Measurements from ENCODE around the gene MFSD6.
"Not testable (repeated sequence)": the region's sequence is repeated elsewhere in the genome, so short reads cannot be mapped to it uniquely, and the experiment has no call there.

Gene MFSD6

DNA sequence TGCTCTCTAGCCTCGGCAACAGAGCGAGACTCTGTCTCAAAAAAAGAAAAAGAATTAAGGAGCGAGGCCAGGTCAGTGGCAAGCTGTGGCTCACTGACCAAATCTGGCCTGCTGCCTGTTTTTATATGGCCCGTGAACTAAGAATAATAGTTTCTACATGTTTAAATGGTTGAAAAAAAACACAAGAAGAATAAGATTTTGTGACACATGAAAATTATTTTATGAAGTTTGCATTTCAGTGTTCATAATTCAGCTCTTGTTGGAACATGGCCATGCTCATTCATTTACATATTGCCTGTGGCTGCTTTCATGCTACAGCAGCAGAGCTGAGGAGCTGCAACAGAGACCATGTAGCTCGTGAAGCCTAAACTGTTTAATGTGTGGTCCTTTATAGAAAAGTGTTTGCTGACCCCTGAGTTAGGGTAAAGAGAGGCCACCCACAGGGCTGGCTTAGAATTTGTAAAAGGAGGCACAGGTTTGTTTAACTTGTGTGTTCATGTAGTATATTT is 59.5 kb downstream of the MFSD6 start:
- no peak for DNase-seq

DNA sequence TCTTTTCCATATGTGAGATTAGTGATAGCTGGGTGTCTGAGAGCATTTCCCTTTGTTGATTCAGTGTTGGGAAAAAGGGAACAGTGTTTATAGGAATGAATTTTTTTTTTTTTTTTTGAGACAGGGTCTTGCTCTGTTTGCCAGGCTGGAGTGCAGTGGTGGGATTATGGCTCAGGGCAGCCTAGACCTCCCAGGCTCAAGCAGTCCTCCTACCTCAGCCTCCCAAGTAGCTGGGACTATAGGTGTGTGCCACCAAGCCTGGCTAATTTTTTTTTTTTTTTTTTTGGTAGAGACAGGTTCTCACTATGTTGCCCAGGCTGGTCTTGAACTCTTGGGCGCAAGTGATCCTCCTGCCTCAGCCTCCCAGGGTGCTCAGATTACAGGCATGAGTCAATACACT is 60.2 kb downstream of the MFSD6 start:
- DNase-seq = not testable (repeated sequence)

GRCh38 chr2:190468814-190469569 is 60.8 kb downstream of the MFSD6 start:
- DNase-seq = peak; percentile 14

GRCh38 chr2:190469771-190470170 is 61.6 kb downstream of the MFSD6 start:
- DNase-seq = no peak

DNA sequence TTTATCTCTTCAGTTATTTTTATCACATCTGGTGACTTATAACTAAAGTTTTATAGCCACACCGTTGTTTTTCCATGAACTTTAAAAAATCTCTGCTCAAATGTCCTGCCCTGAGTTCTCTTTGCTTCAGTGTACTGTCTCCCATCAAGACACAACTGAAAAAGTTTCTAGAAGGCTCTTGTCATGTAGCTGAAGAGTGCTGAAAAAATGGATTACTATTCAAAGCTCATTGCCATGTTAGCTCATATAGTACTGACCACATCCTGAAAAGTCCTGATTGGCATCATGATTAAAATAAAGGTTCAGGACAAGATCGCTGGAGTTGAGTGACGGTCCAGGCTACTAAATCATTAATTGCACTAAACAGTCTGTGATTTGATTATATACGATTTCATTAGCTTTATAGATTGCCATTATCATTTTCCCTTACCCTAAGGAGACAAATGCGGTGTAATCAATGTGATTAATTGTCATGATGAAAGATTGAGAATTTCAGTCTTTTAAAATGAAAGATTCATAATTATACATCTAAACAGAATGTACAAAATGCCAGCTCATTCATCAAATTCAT is 62.2 kb downstream of the MFSD6 start:
- DNase-seq = no peak

DNA sequence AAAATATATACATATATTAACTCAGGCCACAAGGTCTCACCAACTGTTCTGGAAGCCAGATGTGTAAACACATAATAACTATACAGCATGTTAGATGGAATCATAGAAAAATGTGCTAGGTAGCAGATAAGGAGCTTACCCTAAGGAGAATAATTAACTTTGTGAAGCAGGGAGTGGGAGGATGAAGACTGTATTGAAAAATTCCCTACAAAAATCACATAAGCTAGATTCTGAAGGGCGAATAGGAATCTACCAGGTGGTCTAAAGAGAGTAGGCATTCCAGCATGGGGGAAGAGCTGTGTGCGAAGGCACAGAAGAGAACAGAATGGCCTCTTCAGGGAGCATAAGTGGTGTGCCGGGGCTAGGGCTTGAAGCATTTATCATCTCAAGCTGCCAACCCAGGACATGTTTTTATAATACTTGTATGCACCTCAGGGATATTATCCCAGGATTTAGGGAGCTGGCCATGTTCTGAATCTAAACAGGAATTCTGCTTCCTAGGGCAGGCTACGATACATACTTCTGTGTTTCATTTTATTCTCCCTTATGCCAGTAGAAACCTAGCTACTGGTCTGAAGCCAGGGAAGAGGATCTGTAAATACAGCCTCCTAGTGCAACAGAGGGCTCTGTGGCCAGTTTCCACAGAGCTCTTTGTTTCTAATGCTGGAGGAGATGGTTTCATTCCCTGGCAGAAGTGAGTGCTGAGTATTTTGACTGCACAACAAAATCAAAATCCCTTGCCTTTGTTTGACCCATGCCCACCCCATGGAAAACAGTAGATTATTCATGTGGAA is 69.7 kb downstream of the MFSD6 start:
- DNase-seq = no peak

DNA sequence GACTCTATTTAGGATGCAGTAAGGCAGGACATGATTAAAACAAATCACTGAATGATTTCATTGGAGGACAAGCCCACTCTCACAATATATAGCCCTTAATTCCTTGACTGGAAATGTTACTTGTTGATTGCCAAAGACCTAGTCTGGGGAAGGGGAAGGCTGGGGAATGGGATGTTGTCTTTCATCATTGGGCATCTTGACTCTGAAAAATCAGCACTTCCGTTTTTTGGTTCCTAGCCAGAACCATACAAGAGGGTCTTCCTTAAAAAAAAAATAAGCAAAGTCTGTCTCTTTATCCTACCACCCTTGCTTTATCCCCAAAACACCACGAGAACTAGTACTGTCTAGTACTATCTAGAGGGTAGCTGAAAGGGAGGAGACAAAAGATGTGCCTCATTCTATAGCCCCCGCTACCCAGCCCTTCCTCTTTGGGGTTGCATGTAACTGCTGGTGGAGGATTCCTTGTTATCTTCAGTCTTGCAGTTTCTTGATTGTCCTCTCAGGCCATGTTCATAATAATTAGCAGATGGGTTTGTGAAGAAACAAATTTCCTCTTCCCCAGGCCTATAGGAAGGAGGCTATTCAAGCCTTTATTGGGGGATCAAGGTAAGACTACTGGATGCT is 70.5 kb downstream of the MFSD6 start:
- DNase-seq = peak; percentile 3

DNA sequence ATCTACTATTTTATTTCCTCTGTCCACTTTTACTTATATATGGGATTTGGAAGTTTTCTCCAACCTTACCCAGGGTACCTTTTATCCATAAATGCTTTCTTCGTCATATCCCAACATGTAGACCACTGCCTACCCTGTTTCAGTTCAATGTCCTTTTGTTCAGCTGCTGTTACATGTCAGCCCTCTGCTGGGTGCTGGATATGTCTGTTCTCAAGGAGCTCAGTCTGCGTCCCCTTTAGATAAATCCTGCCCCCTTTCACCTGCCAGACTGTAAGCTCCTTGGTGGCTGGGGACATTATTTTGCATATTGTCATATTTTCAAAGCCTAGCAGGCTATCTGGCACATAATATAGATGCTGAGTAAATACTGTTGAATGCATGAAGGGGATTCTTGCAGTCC is 73.2 kb downstream of the MFSD6 start:
- no peak for DNase-seq

DNA sequence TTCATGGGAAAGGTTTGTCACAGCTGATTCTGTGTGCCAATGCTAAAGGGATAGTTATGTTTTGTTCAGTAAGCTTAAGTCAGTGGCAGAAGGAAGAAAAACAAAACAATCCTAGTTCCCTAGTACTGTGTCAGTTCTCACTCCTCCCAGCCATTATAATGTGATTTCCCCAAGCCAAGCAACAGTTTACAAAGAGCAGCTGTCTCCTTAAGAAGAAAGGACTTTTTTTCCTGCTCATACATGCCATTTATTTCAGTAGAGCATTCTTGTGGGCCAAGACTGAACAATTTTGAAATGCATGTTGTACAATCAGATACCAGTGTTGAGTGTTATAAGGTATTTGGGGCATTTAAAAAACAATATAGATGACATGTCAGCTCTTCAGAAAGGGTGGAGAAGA is 74.3 kb downstream of the MFSD6 start:
- no peak for DNase-seq

GRCh38 chr2:190486037-190486623 is 78.0 kb downstream of the MFSD6 start:
- no peak for DNase-seq

- DNase-seq = no peak
Measured at GRCh38 chr2:190488516-190489233, 80.5 kb downstream of the MFSD6 start.

GRCh38 chr2:190489475-190489874 is 81.3 kb downstream of the MFSD6 start:
- no peak for DNase-seq

- DNase-seq = no peak
Measured at GRCh38 chr2:190490502-190490901, 82.3 kb downstream of the MFSD6 start.

- no peak for DNase-seq
Measured at GRCh38 chr2:190493095-190493494, 84.9 kb downstream of the MFSD6 start.

GRCh38 chr2:190494600-190495227 is 86.6 kb downstream of the MFSD6 start:
- not testable (repeated sequence) for DNase-seq

DNA sequence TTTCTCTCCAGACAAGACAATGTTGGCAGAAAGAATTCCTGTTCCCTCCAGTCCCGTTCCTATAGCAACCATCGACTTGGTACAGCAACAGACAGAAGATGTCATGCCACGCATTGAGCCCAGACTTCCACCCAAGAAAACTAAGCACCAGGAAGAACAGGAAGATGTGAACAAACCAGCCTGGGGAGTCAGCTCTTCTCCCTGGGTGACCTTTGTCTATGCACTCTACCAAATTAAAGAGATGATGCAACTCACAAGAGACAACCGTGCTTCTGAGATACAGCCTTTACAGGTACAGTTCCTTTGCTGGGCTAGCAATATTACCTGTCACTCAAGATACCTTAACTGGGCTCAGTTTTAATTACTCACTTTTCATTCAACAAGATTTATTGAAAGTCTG is 89.3 kb downstream of the MFSD6 start:
- no peak for DNase-seq

GRCh38 chr2:190499273-190499672 is 91.1 kb downstream of the MFSD6 start:
- DNase-seq = no peak

- DNase-seq = no peak
Measured at GRCh38 chr2:190500054-190500502, 91.9 kb downstream of the MFSD6 start.

DNA sequence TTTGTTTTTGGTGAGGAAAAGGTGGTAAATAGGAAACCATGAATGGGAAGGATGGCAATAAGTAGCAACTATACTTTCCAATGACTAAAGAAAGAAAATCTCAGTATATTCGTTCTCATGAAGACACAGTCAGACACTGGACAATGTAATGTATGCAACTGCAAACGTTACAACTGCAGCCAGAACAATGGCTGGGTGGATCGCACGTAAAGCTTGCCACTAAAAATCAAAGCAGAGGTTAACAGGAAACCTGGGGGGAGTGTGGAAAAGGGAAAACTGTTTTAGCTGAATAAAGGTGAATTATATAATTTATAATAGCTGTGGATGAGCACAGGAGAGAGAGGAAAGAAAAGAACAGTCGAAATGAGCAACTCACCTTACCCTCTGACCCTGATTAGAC is 93.1 kb downstream of the MFSD6 start:
- no peak for DNase-seq

- no peak for DNase-seq
Measured at GRCh38 chr2:190501702-190502407, 93.7 kb downstream of the MFSD6 start.

DNA sequence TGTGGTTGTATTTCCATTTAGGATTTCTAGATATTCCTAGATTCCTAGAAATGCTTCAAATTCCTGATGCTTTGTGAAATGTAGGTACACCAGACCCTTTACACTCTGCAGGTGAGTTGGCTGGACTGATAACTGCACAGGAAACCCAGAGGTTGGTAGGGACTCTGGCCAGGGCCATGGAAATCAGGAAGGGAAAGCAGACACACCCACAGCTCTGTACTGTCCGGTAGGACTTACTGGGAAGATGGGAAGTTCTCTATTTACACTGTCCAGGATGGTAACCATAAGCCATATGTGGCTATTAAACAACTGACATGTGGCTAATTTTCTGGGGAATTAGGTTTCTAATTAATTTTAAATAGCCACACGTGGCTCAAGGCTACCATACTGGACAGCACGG is 94.9 kb downstream of the MFSD6 start:
- no peak for DNase-seq

Data from MV-4-11 (cell line).